Activated CD8-positive, alpha-beta memory T cell treated with anti-CD3 and anti-CD28 coated beads, Interleukin-2, amount 50 U/mL, for 1 hour (primary cell): Measurements from ENCODE around the gene FCMR.

Experiments
- DNase-seq: peaks from one replicate; pipeline ENCODE4 v3.0.0-alpha.2; 2020; ENCODE audit errors: extremely low read depth

Gene FCMR

DNA sequence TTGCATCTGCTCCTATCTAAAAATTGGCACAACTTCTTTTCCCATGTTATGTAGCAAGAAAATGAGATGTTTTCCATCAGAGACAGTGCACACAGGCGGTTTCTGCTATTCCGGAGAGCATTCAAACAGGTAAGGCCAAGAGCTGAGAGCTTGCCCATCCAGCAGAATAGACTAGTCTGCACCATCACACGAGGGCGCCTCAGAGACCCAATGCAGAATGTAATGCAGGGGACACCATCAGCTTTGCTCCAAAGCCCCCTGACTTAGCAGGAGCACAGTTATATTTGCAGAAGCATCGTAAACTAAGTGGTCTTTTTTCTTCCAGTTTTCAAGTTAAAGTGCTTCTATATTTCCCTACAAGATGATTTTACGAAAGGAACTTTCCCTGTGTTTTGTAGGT is 19.8 kb downstream of the FCMR start:
- no peak for DNase-seq

DNA sequence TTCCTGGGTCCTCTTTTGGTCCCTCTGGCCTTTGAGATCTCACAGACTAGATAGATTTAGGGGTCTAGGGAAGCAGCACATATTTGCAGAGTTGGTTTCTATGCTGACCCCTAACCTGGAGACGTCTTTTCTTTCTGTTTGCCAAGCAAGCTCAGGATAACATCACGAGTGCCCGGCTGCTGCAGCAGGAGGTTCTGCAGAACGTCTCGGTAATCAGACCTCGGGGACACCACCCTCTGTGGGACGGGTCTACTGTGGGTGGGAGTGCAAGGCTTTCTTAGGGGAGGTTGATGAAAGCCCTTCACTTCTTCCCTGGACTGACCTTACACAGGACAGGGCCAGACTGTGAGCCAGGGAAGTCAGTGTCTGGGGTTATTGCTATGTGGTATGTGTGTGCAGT is 21.6 kb downstream of the FCMR start:
- no peak for DNase-seq

DNA sequence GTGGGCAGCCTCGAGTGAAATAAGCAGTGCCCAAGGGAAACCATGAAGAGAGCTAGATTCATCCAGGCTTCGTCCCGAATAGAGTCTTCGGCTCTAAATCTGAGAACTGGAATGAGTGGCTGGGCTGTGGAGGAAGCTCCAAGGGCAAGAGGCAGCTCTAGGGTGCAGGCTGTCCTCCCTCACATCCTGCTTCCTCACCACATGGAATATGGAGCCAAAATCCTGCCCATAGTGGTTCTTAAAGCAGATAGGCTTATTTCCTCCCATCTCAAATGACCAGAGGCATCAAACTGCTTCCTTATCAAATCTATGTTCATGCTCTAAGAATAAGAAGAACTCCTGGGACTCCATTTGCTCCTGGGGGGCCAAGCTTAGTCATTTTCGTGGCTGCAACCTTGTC is 22.0 kb downstream of the FCMR start:
- DNase-seq, result no peak

DNA sequence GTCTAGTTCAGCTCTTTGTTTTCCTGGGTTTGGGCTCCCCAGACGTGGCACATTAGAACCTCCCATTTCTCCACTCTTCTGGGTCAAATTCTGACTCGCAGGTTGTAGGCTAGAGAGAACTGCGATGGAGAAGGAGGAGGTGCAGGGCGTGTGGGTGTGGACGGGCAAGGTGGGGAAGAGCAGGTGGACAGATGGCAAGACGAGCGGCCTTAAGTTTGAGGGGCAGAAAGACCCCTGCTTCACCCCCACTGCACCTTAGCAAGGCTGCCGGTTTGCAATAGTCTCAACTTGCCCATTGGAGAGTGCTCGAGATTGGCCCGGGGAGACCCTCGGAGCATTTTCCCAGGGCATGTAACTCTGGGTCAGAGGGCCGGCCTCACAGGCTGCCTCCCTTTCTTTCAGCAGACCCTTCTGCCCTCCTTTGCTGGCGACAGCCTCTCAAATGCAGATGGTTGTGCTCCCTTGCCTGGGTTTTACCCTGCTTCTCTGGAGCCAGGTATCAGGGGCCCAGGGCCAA is 22.8 kb downstream of the FCMR start:
- no peak for DNase-seq

DNA sequence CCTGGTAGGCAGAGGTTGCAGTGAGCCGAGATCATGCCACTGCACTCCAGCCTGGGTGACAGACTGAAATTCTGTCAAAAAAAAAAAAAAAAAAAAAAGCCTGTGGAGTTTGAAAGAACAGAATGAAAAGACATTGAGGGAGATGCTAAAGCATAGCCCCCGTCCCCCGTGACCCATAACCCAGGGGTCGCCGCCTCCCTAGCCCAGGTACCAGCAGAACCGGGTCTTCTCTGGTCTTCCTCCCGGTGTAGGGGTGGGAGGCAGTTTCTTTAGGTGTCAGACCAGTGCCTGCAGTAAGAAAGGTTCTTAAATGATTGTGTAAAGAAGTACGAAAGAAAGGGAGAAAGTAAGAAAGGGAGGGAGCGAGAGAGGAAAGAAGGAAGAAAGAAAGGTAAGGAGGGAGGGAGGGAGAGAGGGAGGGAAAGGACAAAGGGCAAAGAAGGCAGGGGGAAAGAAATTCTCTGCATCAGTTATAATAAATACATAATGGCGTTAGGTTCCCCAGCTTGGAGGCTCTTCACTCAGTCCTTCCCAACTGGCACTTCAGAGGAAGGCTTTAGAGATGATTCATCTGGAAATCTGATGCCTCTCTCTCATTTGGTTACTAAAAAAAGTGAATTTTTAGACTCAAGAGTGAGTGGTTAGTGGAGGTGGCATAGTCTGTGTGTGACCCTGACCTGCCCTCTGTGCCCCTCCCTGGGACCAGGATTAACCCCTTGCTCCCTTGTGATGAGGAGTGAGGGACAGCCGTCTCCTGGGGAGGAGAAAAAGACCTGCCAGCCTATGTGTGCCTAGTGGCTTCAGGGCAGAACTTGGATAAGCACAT is 23.4 kb downstream of the FCMR start:
- DNase-seq, result no peak

- DNase-seq, result no peak
These were observed 24.6 kb downstream of the FCMR start, which contains the start of gene IL24 for GRCh38 chr1:206897175-206897574. Gene IL24 (plus strand): TSS chr1:206897443. CDS start chr1:206897833, 390 bp downstream.

DNA sequence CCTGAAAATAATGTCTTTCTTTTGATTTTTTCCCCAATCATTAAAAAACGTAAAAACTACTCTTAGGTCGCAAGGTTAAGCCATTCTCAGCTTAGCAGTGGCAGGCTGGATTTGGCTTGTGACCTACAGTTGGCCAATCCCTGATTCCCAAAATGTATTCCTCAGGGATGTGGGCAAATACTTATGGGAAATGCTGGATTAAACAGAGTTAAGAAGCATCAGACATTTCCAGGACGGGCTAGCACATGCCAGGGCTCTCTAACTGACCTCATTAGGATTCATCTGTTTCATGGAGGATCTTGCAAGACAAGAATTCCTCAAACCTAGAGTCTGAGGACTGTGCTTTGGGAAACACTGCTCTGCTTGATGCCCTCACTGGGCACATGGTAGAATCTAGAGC is 25.5 kb downstream of the FCMR start:
- DNase-seq, result no peak

- no peak for DNase-seq
These were observed 25.9 kb downstream of the FCMR start for GRCh38 chr1:206895837-206896242.

DNA sequence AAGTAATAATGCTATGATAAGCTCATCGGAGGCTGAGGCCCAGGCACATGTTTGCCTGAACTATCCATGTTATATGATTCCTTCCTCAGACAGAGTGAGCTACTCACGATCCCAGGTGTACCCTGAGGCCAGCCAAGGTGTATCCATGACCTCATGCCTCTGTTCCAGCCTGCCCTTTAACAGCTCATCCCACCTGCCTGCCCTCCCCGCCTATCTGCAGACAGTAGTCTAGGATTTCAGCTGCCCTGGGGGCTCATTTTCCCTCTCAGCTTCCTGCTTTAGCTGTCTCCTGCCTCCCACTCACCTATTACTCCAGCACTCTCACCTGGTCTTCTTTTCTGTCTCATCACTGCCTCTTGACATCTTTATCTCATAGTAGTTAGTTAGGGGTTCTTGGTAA is 26.4 kb downstream of the FCMR start:
- no peak for DNase-seq

DNA sequence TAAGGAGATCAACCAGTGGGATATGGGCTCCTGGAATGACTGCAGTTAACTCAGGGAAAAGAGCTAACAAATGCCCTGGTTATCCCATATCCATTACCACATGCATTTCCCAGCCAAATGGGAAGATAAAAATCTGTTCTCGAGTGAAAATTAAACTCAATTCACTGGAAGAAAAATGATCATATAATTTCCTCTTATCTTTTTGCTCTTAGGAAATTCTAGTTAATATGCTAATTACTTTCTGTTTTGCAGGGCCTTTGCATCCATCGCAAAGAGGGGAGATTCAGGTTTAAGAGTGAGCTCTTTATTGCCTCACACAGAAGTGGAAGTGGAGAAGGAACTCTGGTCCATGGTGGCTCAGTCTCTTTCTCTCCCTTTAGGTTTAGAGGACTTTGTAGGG is 28.4 kb downstream of the FCMR start:
- no peak for DNase-seq

- no peak for DNase-seq
These were observed 29.3 kb downstream of the FCMR start for GRCh38 chr1:206892351-206892984.

GRCh38 chr1:206891412-206891811 is 30.3 kb downstream of the FCMR start:
- DNase-seq, result no peak

DNA sequence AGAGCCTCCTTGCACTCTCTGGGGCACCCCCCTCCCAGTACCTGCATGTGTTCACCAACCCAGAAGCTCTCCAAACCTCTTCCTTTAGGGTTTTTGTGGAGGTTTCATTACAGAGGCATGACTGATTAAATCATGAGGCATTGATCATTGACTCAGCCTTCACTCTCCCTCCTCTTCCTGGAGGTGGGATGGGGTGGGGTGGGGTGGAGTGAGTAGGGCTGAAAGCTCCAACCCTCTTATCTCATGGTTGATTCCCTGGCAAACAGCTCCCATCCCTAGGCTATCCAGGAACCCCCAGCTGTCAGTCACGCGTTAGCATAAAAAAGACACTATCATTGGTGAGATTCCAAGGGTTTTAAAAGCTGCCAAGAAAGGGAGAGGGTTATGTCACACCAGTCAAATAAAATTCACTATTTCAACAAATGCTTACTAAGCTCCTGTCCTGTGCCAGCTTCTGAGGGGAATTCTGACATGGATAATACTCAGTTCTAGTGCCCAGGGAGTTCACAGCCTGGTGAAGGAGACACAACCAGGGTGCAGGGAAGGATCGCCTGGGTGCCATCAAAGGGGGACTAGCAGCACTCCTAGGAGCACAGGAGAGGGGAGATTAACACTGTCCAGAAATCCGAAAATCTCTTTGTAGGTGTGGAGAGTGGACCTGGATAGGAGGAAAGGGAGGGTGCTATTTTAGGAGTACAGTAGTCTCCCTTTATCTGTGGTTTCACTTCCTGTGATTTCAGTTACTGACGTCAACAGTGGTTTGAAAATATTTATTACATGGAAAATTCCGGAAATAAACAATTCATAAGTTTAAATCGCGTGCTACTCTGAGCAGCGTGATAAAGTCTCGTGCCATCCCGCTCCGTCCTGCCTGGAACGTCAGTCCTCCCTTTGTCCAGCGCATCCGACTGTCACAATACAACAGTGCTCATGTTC is 31.3 kb downstream of the FCMR start:
- no peak for DNase-seq

DNA sequence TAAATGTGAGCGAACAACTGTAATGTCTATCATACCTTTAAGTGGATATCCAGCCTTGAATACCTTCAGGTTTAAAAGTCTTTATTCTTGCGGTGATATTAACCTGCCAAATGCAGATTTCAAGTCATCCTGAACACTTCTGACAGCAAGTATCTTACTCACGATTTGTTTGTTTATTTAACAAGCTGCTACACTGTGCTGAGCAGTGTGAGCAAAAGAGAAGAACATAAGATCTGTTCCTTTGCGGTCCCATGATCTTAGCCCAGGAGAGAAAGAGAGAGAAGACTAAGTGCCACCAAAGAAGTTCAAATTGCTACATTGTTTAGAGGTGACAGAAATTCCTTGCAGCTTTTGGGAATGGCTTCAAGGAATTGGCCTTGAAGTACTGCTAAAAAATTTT is 34.0 kb downstream of the FCMR start:
- DNase-seq, result no peak

DNA sequence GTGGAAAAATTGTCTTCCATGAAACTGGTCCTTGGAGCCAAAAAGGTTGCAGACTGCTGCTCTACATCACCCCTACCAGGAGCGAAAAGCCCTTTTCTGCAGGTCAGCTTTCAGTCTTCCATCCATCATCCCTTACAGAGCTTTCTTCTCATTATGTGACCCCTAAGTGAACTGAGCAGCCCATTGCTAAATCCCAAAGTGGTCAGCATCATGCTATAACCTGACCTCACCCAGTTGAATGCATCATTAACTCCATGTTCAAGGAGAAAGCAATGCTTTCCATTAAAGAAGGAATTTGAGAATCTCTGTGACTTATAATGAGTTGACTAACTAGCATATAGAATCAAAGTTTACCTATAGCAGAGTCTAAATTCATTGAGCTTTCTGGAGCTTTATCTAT is 34.9 kb downstream of the FCMR start:
- DNase-seq, result no peak

- no peak for DNase-seq
These were observed 36.2 kb downstream of the FCMR start for GRCh38 chr1:206885341-206886060.

GRCh38 chr1:206883876-206884275 is 37.9 kb downstream of the FCMR start:
- no peak for DNase-seq

DNA sequence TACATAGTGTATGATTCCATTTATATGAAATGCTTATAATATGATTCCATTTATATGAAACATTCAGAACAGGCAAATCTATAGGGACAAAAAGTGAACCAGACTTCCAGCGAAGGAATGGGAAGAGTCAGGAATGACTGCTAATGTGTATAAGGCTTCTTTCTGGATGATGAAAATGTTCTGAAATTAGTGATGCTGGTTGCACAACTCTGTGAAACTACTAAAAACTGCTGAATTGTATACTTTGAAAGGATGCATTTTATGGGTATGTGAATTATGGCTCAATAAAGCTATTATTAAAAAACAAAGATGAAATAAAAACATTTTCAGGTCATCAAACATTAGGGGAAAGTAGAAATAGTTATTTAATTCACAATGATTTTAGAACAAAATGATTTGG is 38.6 kb downstream of the FCMR start:
- no peak for DNase-seq

- no peak for DNase-seq
These were observed 39.2 kb downstream of the FCMR start for GRCh38 chr1:206882555-206882954.

GRCh38 chr1:206880314-206880713 is 41.4 kb downstream of the FCMR start:
- no peak for DNase-seq

DNA sequence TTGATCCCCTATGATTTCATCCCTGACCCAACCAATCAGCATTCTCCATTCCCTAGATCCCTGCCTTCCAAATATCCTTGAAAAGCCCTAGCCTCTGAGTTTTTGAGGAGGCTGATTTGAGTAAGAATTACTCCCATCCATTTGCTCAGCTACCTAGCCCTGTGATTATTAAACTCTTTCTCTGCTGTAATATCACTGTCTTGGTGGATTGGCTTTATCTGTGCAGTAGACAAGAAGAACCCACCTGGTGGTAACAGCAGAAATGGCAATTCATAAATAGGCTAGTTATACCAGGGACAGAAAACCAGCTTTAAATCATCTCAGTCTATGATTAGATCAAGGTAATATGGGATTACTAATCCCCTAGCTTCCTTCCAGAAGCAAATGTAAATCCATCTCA is 43.3 kb downstream of the FCMR start:
- DNase-seq, result no peak
